ENCODE results near the gene PCDH9. TPM values are rescaled to one million over a fixed set of nuclear protein-coding genes. Genes with fewer than 3 reads are reported as not detected.

PCDH9 gene
- total RNA-seq, 1 donor from 2014 or later, result 0.75 TPM

DNA sequence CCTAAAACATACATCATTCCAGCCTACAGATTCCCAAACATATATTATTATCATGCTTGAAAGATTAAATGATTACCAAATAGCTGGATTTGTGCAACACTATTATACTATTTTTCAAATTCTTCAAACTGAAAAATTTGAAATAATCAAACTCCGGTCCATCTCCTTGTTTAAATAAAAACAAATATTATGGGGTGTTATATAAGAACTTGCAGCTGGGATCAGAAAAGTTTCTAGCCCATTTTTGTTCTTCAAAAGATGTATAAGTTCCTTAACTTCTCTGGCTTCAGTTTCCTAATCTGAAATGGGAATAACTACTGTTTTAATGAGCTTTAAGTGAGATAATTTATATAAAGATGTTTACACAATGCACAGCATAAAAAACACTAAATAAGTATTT lies 422.9 kb downstream of the PCDH9 start:
- H3K4me3 ChIP-seq (ENCODE audit: low read depth, low read length), result no peak overlapping the region
- no peaks in the 10 kb centered on the region for H3K36me3 ChIP-seq (ENCODE audit: control insufficient read depth, insufficient read depth, low read length)
- H3K27me3 ChIP-seq (ENCODE audit: control insufficient read depth, insufficient read depth, low read length), result no peaks in the 10 kb centered on the region
- TF ChIP-seq, protein P1, sequence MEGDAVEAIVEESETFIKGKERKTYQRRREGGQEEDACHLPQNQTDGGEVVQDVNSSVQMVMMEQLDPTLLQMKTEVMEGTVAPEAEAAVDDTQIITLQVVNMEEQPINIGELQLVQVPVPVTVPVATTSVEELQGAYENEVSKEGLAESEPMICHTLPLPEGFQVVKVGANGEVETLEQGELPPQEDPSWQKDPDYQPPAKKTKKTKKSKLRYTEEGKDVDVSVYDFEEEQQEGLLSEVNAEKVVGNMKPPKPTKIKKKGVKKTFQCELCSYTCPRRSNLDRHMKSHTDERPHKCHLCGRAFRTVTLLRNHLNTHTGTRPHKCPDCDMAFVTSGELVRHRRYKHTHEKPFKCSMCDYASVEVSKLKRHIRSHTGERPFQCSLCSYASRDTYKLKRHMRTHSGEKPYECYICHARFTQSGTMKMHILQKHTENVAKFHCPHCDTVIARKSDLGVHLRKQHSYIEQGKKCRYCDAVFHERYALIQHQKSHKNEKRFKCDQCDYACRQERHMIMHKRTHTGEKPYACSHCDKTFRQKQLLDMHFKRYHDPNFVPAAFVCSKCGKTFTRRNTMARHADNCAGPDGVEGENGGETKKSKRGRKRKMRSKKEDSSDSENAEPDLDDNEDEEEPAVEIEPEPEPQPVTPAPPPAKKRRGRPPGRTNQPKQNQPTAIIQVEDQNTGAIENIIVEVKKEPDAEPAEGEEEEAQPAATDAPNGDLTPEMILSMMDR (IDR thresholded peaks at IDR 0.05; ENCODE audit: insufficient read depth, low read length, poor library complexity, severe bottlenecking), result no peak
- DNase-seq (ENCODE audit: low read depth), result no peak

DNA sequence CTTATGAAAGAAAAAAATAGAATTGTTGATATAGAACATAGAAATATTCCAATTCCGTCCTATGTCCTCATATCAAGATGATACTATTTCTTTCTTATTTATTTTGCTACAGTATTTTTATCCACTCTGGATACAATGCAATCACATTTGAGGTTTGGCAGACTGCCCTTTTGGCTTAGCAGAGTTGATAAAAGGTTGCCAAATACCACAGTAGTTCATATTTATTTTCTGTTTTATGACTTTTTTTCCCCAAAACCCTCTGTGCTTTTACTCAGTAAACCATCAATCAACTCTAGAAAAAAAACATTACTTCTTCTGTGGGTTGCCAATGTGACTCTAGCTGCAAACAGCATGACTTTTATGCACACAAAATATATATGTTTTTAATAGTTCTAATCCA lies 424.5 kb downstream of the PCDH9 start:
- DNase-seq (ENCODE audit: low read depth), result no peak
- TF ChIP-seq, protein P1 (IDR thresholded peaks at IDR 0.05; ENCODE audit: insufficient read depth, low read length, poor library complexity, severe bottlenecking), result no peak

DNA sequence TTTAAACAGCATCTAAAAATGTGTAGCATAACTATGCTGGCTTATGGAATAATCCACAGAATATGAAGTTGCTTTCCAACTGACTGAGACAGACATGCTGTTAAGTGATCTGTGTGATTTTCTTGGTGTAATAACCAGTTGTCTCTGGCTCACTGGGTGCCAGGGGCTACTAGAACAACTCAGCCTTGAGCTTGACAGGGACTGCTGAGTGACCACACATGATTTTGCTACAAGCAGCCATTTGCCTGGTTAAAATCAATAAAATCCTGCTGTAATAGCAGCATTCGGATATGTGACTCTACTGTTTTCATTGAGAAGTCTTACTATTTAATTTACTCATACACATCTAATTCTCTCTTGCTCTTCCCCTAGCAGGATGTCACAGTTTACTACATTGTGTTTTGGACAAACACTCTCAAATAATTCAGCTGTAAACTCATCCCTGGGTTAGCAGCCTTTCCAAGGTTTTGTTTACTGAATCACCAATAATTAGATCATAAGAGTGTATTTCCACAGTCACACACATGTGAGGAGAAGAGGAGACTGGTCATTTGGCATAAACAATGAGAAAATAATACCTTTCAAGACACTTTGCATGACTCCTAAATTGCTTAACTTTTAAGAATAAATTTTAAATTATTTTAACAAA lies 426.2 kb downstream of the PCDH9 start:
- Histone ChIP-seq H3K27me3 (ENCODE audit: control insufficient read depth, insufficient read depth, low read length) (no peaks in the 10 kb centered on the region), H3K36me3 (ENCODE audit: control insufficient read depth, insufficient read depth, low read length) (no peaks in the 10 kb centered on the region), H3K4me3 (ENCODE audit: low read depth, low read length) (no peak overlapping the region)
- no peak for DNase-seq (ENCODE audit: low read depth)
- TF ChIP-seq, protein P1 (IDR thresholded peaks at IDR 0.05; ENCODE audit: insufficient read depth, low read length, poor library complexity, severe bottlenecking), result no peak

More for the DNA sequence above, 424.5 kb downstream of the PCDH9 start:
- no peaks in the 10 kb centered on the region for H3K27me3 ChIP-seq (ENCODE audit: control insufficient read depth, insufficient read depth, low read length)
- no peaks in the 10 kb centered on the region for H3K36me3 ChIP-seq (ENCODE audit: control insufficient read depth, insufficient read depth, low read length)
- no peak overlapping the region for H3K4me3 ChIP-seq (ENCODE audit: low read depth, low read length)

DNA sequence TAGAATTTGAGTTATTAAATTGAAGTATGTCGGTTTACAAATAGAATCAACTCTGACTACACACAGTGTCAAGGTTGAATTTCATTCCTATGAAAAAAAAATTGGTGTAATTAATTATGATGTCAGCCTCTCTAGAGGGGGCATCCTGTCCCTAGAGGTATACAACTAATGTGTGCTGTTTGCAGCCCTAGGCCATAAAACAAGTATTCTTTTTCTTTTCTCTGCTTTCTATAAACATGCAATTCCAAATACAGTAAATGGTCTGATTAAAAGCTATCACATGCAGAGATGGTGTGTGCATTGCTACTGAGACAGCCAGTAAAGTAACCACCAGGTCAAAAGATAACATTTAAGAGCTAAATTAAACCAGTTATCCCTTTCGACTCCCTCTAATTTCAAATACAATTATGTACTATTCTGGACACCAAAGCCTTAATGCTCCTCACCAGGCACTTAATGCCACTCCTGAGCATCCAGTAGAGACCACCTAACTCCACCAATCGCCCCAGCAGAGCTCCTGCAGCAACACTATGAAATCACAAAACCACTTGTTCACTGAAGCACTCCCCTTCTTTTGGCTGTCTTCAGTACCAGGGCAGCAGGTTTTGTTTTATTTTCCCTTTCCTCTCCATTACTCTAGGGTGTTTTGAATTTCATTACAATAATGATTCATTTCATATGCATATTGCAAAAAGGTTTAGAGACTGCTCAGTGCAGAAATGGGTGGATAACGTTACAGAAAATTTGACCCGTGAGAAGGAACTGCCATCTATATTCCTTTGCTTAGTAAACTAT lies 426.9 kb downstream of the PCDH9 start:
- Histone ChIP-seq H3K36me3 (ENCODE audit: control insufficient read depth, insufficient read depth, low read length) (no peaks in the 10 kb centered on the region), H3K27me3 (ENCODE audit: control insufficient read depth, insufficient read depth, low read length) (no peaks in the 10 kb centered on the region), H3K4me3 (ENCODE audit: low read depth, low read length) (no peak overlapping the region)
- TF ChIP-seq, protein P1 (IDR thresholded peaks at IDR 0.05; ENCODE audit: insufficient read depth, low read length, poor library complexity, severe bottlenecking), result no peak
- no peak for DNase-seq (ENCODE audit: low read depth)

DNA sequence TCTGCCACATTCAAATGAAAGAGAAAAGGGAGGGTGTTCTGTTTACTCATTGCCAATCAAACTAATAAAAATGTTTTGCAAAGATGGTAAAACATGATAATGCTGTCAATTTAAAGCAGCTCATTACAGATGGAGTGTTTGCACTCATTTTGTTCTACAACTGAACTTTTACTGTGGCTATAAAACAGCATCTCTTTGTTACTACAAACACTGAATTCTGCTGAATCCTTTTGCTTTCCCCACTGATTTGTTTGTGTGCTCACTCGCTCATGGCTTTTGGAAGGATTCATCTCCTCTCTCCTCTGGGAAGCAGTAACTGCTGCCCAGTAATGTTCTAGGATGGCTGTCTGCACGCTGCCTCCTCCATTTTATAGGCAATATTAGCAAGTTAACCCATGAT lies 434.5 kb downstream of the PCDH9 start:
- TF ChIP-seq, protein P1 (IDR thresholded peaks at IDR 0.05; ENCODE audit: insufficient read depth, low read length, poor library complexity, severe bottlenecking), result no peak
- DNase-seq (ENCODE audit: low read depth), result no peak
- no peaks in the 10 kb centered on the region for H3K36me3 ChIP-seq (ENCODE audit: control insufficient read depth, insufficient read depth, low read length)
- H3K4me3 ChIP-seq (ENCODE audit: low read depth, low read length), result no peak overlapping the region
- no peaks in the 10 kb centered on the region for H3K27me3 ChIP-seq (ENCODE audit: control insufficient read depth, insufficient read depth, low read length)

Data from kidney epithelial cell (primary cell).